Measurements from ENCODE around the gene TMEM235. TPM values are rescaled to one million over a fixed set of nuclear protein-coding genes. Genes with fewer than 3 reads are reported as not detected.

TMEM235 gene
- total and polyA plus RNA-seq, 2 experiments from 2014 or later: not detected

GRCh38 chr17:78214706-78215061 is 16.7 kb upstream of the TMEM235 start:
- Mint-ChIP-seq H3K36me3 (ENCODE audit: low read depth) (peaks cover 44% of the 10 kb centered on the region), H3K9me3 (no peaks in the 10 kb centered on the region; the same call in 2 of the 3 replicates), H3K4me1 (peaks cover 15% of the 10 kb centered on the region), H3K4me3 (peak overlapping the region; percentile 99), H3K27ac (peak overlapping the region; percentile 95), H3K27me3 (ENCODE audit: insufficient read depth, low read depth, poor library complexity) (peaks cover 16% of the 10 kb centered on the region)
- Histone ChIP-seq H3K9me2 (ENCODE audit: insufficient read depth) (no peaks in the 10 kb centered on the region), H3K79me2 (replicated peaks; ENCODE audit: insufficient read depth) (peaks cover 36% of the 10 kb centered on the region), H4K20me1 (replicated peaks; ENCODE audit: insufficient read depth) (no peaks in the 10 kb centered on the region; the same call in 1 of the 2 replicates), H3K4me2 (peak overlapping the region; percentile 97), H2AFZ (no peak overlapping the region), H3K27me3 (ENCODE audit: insufficient read depth) (no peaks in the 10 kb centered on the region), H3K27ac (ENCODE audit: low read depth) (no peak overlapping the region), H3K4me1 (ENCODE audit: insufficient read depth) (peaks cover 13% of the 10 kb centered on the region), H3K36me3 (ENCODE audit: insufficient read depth) (peaks cover 27% of the 10 kb centered on the region), H3F3A (replicated peaks; ENCODE audit: low read depth) (peaks cover 10% of the 10 kb centered on the region; the same call in 1 of the 2 replicates), H3K4me3 (peak overlapping the region; percentile 97)
- no peak for TF ChIP-seq STAT1 (IDR thresholded peaks at IDR 0.05; ENCODE audit: unreplicated experiment)
- TF ChIP-seq ZNF331 (CRISPR knock-in tag; IDR thresholded peaks at IDR 0.05; ENCODE audit: low read depth): no peak
- TF ChIP-seq CREB1 (CRISPR knock-in tag; IDR thresholded peaks at IDR 0.05; ENCODE audit: low read depth): no peak
- no peak for TF ChIP-seq ETS1 (IDR thresholded peaks at IDR 0.05)
- DNase-seq (ENCODE audit: low spot score): no peak
- ATAC-seq: no peak

GRCh38 chr17:78219396-78220150 is 11.9 kb upstream of the TMEM235 start:
- Mint-ChIP-seq H3K36me3 (ENCODE audit: low read depth) (peaks cover 83% of the 10 kb centered on the region), H3K4me3 (no peak overlapping the region; the same call in 2 of the 3 replicates), H3K4me1 (peaks cover 18% of the 10 kb centered on the region), H3K9me3 (no peaks in the 10 kb centered on the region; the same call in 2 of the 3 replicates), H3K27ac (peak overlapping the region; percentile 89), H3K27me3 (ENCODE audit: insufficient read depth, low read depth, poor library complexity) (peaks cover 8% of the 10 kb centered on the region)
- ATAC-seq: peak; percentile 97
- H3K4me1 ChIP-seq (ENCODE audit: insufficient read depth): peaks cover 14% of the 10 kb centered on the region
- H3K79me2 ChIP-seq (replicated peaks; ENCODE audit: insufficient read depth): peaks cover 44% of the 10 kb centered on the region
- no peaks in the 10 kb centered on the region for H3K9me2 ChIP-seq (ENCODE audit: insufficient read depth)
- H3K27me3 ChIP-seq (ENCODE audit: insufficient read depth): no peaks in the 10 kb centered on the region
- 0 out of 2 replicates have a peak overlapping the region, but pooled peaks have one; percentile 31 for H3K4me2 ChIP-seq
- no peak overlapping the region for H3K4me3 ChIP-seq
- H2AFZ ChIP-seq: no peak overlapping the region
- H3K36me3 ChIP-seq (ENCODE audit: insufficient read depth): peaks cover 52% of the 10 kb centered on the region
- peaks cover 35% of the 10 kb centered on the region for H3F3A ChIP-seq (replicated peaks; ENCODE audit: low read depth)
- DNase-seq (ENCODE audit: low spot score): peak; percentile 70
- H4K20me1 ChIP-seq (replicated peaks; ENCODE audit: insufficient read depth): no peaks in the 10 kb centered on the region; the same call in none of the 2 replicates
- H3K27ac ChIP-seq (ENCODE audit: low read depth): peak overlapping the region; percentile 47; the same call in 1 of the 2 replicates
- TF ChIP-seq NANOG (IDR thresholded peaks at IDR 0.05; ENCODE audit: borderline replicate concordance) (no peak), JUNB (IDR thresholded peaks at IDR 0.05; ENCODE audit: unreplicated experiment) (no peak), ZNF331 (CRISPR knock-in tag; IDR thresholded peaks at IDR 0.05; ENCODE audit: low read depth) (no peak), CTCF (conservative IDR thresholded peaks at IDR 0.05; ENCODE audit: low read depth in 2 of 2) (no peak), EZH2 (IDR thresholded peaks at IDR 0.05; ENCODE audit: low read depth, unreplicated experiment) (no peak), STAT1 (IDR thresholded peaks at IDR 0.05; ENCODE audit: unreplicated experiment) (no peak), ZNF114 (CRISPR knock-in tag; IDR thresholded peaks at IDR 0.05) (no peak), REST (IDR thresholded peaks at IDR 0.05; ENCODE audit: unreplicated experiment) (no peak), EZH2phosphoT487 (IDR thresholded peaks at IDR 0.05; ENCODE audit: unreplicated experiment) (no peak)
